Naive thymus-derived CD8-positive, alpha-beta T cell (primary cell): ENCODE measurements around the gene NANOS1. TPM values are rescaled to one million over a fixed set of nuclear protein-coding genes. Genes with fewer than 3 reads are reported as not detected.

ENCODE experiments used
- ATAC-seq, 2 donors: fragments of 150-1000 bp; cut with Tn5 transposase in 1 of 2; sonication (Bioruptor Pico), chemical (Tn5 transposase) in 1 of 2; 1 replicate in 1 of 2; 2 replicates in 1 of 2; pipeline ENCODE4 v1.10.0; 2021; ENCODE audit warnings: mild to moderate bottlenecking in 2 of 2, moderate library complexity in 2 of 2
- POLR2A ChIA-PET: fragments of 350-600 bp; sonication (Branson Sonifier 250); formaldehyde crosslinking; loops from one replicate; lab custom pipeline; 2021; ENCODE audit warnings: antibody characterized with exemption; lab: Charles Lee
- DNase-seq, 10 donors: peaks; one replicate each; pipeline versions ENCODE4 v3.0.0 to v3.0.0-alpha.2; 2020 to 2022
- H3K27ac Mint-ChIP-seq, 10 donors: one replicate each; pipeline ENCODE4 v1.8.0; 2020 to 2022; ENCODE audit warnings: mild to moderate bottlenecking in 10 of 10, mixed read lengths in 10 of 10, moderate library complexity in 4 of 10, inconsistent platforms in 1 of 10
- H3K27me3 Mint-ChIP-seq, 5 donors: one replicate each; pipeline ENCODE4 v1.8.0; 2021 to 2022; ENCODE audit warnings: mixed read lengths in 5 of 5
- H3K36me3 Mint-ChIP-seq, 3 donors: one replicate each; pipeline ENCODE4 v1.8.0; 2020 to 2022; ENCODE audit warnings: mixed read lengths in 3 of 3, mild to moderate bottlenecking in 2 of 3, inconsistent platforms in 1 of 3
- H3K4me1 Mint-ChIP-seq, 4 donors: one replicate each; pipeline ENCODE4 v1.8.0; 2021 to 2022; ENCODE audit warnings: mixed read lengths in 4 of 4
- H3K4me3 Mint-ChIP-seq, 10 donors: one replicate each; pipeline ENCODE4 v1.8.0; 2020 to 2022; ENCODE audit warnings: mild to moderate bottlenecking in 10 of 10, mixed read lengths in 10 of 10, moderate library complexity in 6 of 10, inconsistent platforms in 1 of 10
- H3K9me3 Mint-ChIP-seq, 9 donors: one replicate each; pipeline ENCODE4 v1.8.0; 2020 to 2022; ENCODE audit warnings: mixed read lengths in 9 of 9, mild to moderate bottlenecking in 3 of 9, inconsistent platforms in 1 of 9, moderate library complexity in 1 of 9
- polyA plus RNA-seq, 3 donors: library from polyadenylated mRNA; unstranded; fragments of 300-500 nt; fragmentation: Illumina TruSeq; gene quantifications; one replicate each; pipeline ENCODE4 v1.2.3, GENCODE V29; 2021
- total RNA-seq, 8 experiments: library from RNA in 2 of 8; stranded (reverse) in 2 of 8; gene quantifications; one replicate each; pipeline ENCODE4 v1.2.3 and lab custom pipeline; 2021 to 2026

Gene NANOS1
- total and polyA plus RNA-seq, 5 experiments from 2014 or later = 0.05 to 0.60 (median 0.55) TPM; not detected in 2

GRCh38 chr10:119045561-119045960, 16.0 kb downstream of the NANOS1 start:
- DNase-seq = no peak
- POLR2A ChIA-PET = no interaction called here
- Mint-ChIP-seq H3K36me3 (peaks cover 15 to 99% (median 50%) of the 10 kb centered on the region in 3 donors), H3K4me3 (no peak overlapping the region), H3K9me3 (no peaks in the 10 kb centered on the region), H3K27me3 (no peaks in the 10 kb centered on the region), H3K4me1 (peaks cover 11 to 21% (median 20%) of the 10 kb centered on the region in 4 donors), H3K27ac (peak overlapping the region in 3 of 10 donors; percentile 5 to 87 (median 73))
- ATAC-seq = no peak

GRCh38 chr10:119049361-119049760, 19.8 kb downstream of the NANOS1 start:
- peaks cover 11 to 20% (median 18%) of the 10 kb centered on the region in 4 donors for H3K4me1 Mint-ChIP-seq
- no peak for DNase-seq
- H3K36me3 Mint-ChIP-seq = peaks cover 20 to 99% (median 57%) of the 10 kb centered on the region in 3 donors
- ATAC-seq = no peak
- H3K27ac Mint-ChIP-seq = peak overlapping the region in 1 of 10 donors; percentile 87
- POLR2A ChIA-PET = no interaction called here
- H3K4me3 Mint-ChIP-seq = no peak overlapping the region
- H3K27me3 Mint-ChIP-seq = no peaks in the 10 kb centered on the region
- no peaks in the 10 kb centered on the region for H3K9me3 Mint-ChIP-seq

- Mint-ChIP-seq H3K27me3 (no peaks in the 10 kb centered on the region), H3K27ac (peak overlapping the region in 3 of 10 donors; percentile 22 to 87 (median 46)), H3K4me3 (no peak overlapping the region), H3K36me3 (peaks cover 20 to 100% (median 56%) of the 10 kb centered on the region in 3 donors), H3K4me1 (peaks cover 11 to 20% (median 18%) of the 10 kb centered on the region in 4 donors), H3K9me3 (no peaks in the 10 kb centered on the region)
- DNase-seq = no peak
- no peak for ATAC-seq
- POLR2A ChIA-PET = no interaction called here
Measured at GRCh38 chr10:119049777-119050176, 20.3 kb downstream of the NANOS1 start.

- POLR2A ChIA-PET = no interaction called here
- no peaks in the 10 kb centered on the region for H3K9me3 Mint-ChIP-seq
- H3K36me3 Mint-ChIP-seq = peaks cover 20 to 97% (median 50%) of the 10 kb centered on the region in 3 donors
Measured at GRCh38 chr10:119051775-119052174, 22.3 kb downstream of the NANOS1 start.

GRCh38 chr10:119055472-119055871, 26.0 kb downstream of the NANOS1 start:
- DNase-seq (no peak), ATAC-seq (no peak)
- no peaks in the 10 kb centered on the region for H3K9me3 Mint-ChIP-seq
- POLR2A ChIA-PET = no interaction called here
- H3K27ac Mint-ChIP-seq = no peak overlapping the region
- H3K27me3 Mint-ChIP-seq = no peaks in the 10 kb centered on the region
- peaks cover 0 to 9% (median 2%) of the 10 kb centered on the region in 4 donors for H3K4me1 Mint-ChIP-seq
- H3K36me3 Mint-ChIP-seq = peaks cover 12 to 97% (median 56%) of the 10 kb centered on the region in 3 donors
- H3K4me3 Mint-ChIP-seq = no peak overlapping the region

More at GRCh38 chr10:119051775-119052174, 22.3 kb downstream of the NANOS1 start:
- Mint-ChIP-seq H3K4me1 (peaks cover 8 to 20% (median 16%) of the 10 kb centered on the region in 4 donors), H3K27me3 (no peaks in the 10 kb centered on the region), H3K4me3 (no peak overlapping the region), H3K27ac (no peak overlapping the region)
- DNase-seq (no peak), ATAC-seq (no peak)

- DNase-seq (no peak), ATAC-seq (no peak)
- Mint-ChIP-seq H3K27ac (peak overlapping the region in 2 of 10 donors; percentile 15 to 16), H3K9me3 (no peaks in the 10 kb centered on the region), H3K27me3 (no peaks in the 10 kb centered on the region), H3K4me1 (peaks cover 2 to 19% (median 13%) of the 10 kb centered on the region in 4 donors), H3K4me3 (no peak overlapping the region), H3K36me3 (peaks cover 6 to 97% (median 44%) of the 10 kb centered on the region in 3 donors)
- POLR2A ChIA-PET = interaction anchor here (1.3 kb wide), 1 partner anchor 16 kb away, joined by 3 read pairs; no protein-coding TSS in a partner anchor
Measured at GRCh38 chr10:119058010-119058409, 28.5 kb downstream of the NANOS1 start.

- POLR2A ChIA-PET = no interaction called here
- no peak for DNase-seq
- Mint-ChIP-seq H3K4me1 (peaks cover 4 to 22% (median 17%) of the 10 kb centered on the region in 4 donors), H3K4me3 (no peak overlapping the region), H3K27me3 (no peaks in the 10 kb centered on the region), H3K27ac (peak overlapping the region in 1 of 10 donors; percentile 9), H3K9me3 (no peaks in the 10 kb centered on the region), H3K36me3 (peaks cover 10 to 97% (median 49%) of the 10 kb centered on the region in 3 donors)
- no peak for ATAC-seq
Measured at GRCh38 chr10:119059557-119059956, 30.0 kb downstream of the NANOS1 start.

- Mint-ChIP-seq H3K4me1 (peaks cover 7 to 24% (median 19%) of the 10 kb centered on the region in 4 donors), H3K9me3 (no peaks in the 10 kb centered on the region), H3K27ac (peak overlapping the region in 1 of 10 donors; percentile 56), H3K27me3 (no peaks in the 10 kb centered on the region), H3K4me3 (no peak overlapping the region), H3K36me3 (peaks cover 10 to 97% (median 52%) of the 10 kb centered on the region in 3 donors)
- DNase-seq (no peak), ATAC-seq (no peak)
- POLR2A ChIA-PET = no interaction called here
Measured at GRCh38 chr10:119060107-119060506, 30.6 kb downstream of the NANOS1 start.

GRCh38 chr10:119061352-119061751, 31.8 kb downstream of the NANOS1 start:
- H3K36me3 Mint-ChIP-seq = peaks cover 10 to 99% (median 54%) of the 10 kb centered on the region in 3 donors
- H3K27me3 Mint-ChIP-seq = no peaks in the 10 kb centered on the region
- H3K27ac Mint-ChIP-seq = peak overlapping the region in 3 of 10 donors; percentile 27 to 62 (median 61)
- ATAC-seq (no peak), DNase-seq (no peak)
- no peaks in the 10 kb centered on the region for H3K9me3 Mint-ChIP-seq
- POLR2A ChIA-PET = no interaction called here
- peaks cover 7 to 28% (median 19%) of the 10 kb centered on the region in 4 donors for H3K4me1 Mint-ChIP-seq
- H3K4me3 Mint-ChIP-seq = peak overlapping the region in 1 of 10 donors; percentile 4

- H3K27me3 Mint-ChIP-seq = no peaks in the 10 kb centered on the region
- H3K4me1 Mint-ChIP-seq = peaks cover 7 to 29% (median 19%) of the 10 kb centered on the region in 4 donors
- H3K9me3 Mint-ChIP-seq = no peaks in the 10 kb centered on the region
- H3K4me3 Mint-ChIP-seq = no peak overlapping the region
- H3K27ac Mint-ChIP-seq = no peak overlapping the region
- peaks cover 10 to 99% (median 51%) of the 10 kb centered on the region in 3 donors for H3K36me3 Mint-ChIP-seq
- no peak for DNase-seq
- POLR2A ChIA-PET = no interaction called here
- ATAC-seq = no peak
Measured at GRCh38 chr10:119061926-119062325, 32.4 kb downstream of the NANOS1 start.

GRCh38 chr10:119070395-119071165, 41.1 kb downstream of the NANOS1 start:
- no peak for ATAC-seq
- no peak overlapping the region for H3K4me3 Mint-ChIP-seq
- H3K27ac Mint-ChIP-seq = peak overlapping the region in 1 of 10 donors; percentile 3

GRCh38 chr10:119073584-119073983, 44.1 kb downstream of the NANOS1 start:
- DNase-seq (no peak), ATAC-seq (no peak)
- H3K36me3 Mint-ChIP-seq = peaks cover 8 to 64% (median 13%) of the 10 kb centered on the region in 3 donors
- H3K4me3 Mint-ChIP-seq = no peak overlapping the region
- POLR2A ChIA-PET = interaction anchor here (0.9 to 1.1 kb wide), 2 partner anchors 16 to 31 kb away, joined by 3 to 5 read pairs; no protein-coding TSS in a partner anchor
- H3K27ac Mint-ChIP-seq = peak overlapping the region in 6 of 10 donors; percentile 2 to 78 (median 47)
- H3K9me3 Mint-ChIP-seq = no peaks in the 10 kb centered on the region
- H3K4me1 Mint-ChIP-seq = peaks cover 13 to 52% (median 42%) of the 10 kb centered on the region in 4 donors
- no peaks in the 10 kb centered on the region for H3K27me3 Mint-ChIP-seq

More at GRCh38 chr10:119070395-119071165, 41.1 kb downstream of the NANOS1 start:
- peaks cover 8 to 88% (median 20%) of the 10 kb centered on the region in 3 donors for H3K36me3 Mint-ChIP-seq
- POLR2A ChIA-PET = interaction anchor here (1.2 kb wide), 1 partner anchor 9 kb away, joined by 4 read pairs; the partner anchor contains the start of gene EIF3A
- no peaks in the 10 kb centered on the region for H3K9me3 Mint-ChIP-seq
- H3K27me3 Mint-ChIP-seq = no peaks in the 10 kb centered on the region
- no peak for DNase-seq
- H3K4me1 Mint-ChIP-seq = peaks cover 7 to 31% (median 24%) of the 10 kb centered on the region in 4 donors
